Measurements from ENCODE around the gene MYO1B.

MYO1B gene

DNA sequence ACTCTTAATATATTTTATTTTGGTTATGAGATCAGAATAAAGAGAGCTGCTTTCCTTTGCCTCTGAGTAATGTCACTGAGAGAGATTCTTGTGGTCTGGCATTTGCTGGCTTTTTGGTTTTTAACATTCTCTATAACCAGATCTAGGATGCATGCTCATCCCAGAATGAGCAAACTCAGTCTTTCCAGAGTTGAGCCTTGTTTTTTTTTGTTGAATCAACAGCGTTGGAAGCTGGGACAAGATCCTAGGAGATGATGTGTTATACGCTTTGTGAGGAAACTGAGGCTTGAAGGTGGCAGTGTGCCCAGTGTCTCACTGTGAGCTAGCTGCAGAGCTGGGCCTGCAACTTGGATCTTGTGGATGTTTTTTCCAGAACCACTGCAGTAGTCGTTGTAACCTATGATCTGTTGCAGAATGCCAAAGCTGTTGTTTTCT, 19.5 kb downstream of the MYO1B start:
- no peak for DNase-seq

DNA sequence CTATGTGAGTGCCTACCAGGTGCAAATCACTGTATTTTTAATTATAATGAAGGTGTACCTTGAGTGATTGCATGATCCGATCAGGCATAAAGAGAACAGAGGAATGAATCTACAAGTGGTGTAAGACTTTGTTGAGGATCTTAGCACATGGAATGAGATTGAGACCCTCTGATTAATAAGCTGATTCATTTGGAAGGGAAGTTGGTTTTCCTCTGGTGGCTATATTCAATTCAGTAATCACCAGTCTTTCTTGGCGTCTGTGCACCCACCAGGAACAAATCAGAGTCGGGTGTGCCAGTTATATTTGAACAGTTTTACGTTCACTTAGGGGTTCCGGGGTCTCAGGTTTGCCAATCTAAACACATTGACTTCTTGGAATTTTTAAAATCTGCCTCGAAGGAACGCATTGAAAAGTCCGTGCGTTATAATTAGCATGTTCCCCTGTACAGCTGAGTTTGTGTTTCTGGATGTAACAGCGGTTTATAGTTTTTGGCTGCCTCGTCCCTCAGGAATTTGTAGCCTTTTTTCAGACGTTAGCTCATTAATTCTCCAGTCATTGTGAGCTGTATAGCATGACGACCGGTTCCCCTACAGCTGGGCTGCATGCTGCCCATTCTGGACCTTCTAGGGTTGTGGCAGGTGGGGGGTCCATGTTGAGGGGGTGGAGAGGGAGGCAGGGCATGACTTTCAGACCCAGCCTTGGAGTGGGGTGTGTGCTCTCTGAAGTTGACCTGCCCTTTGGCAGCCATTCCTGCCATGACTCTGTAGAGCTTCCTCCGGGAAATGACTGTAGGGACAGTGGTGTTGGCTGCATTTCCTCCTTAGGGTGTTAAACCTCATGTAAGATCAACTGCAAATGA, 20.3 kb downstream of the MYO1B start:
- DNase-seq: no peak

DNA sequence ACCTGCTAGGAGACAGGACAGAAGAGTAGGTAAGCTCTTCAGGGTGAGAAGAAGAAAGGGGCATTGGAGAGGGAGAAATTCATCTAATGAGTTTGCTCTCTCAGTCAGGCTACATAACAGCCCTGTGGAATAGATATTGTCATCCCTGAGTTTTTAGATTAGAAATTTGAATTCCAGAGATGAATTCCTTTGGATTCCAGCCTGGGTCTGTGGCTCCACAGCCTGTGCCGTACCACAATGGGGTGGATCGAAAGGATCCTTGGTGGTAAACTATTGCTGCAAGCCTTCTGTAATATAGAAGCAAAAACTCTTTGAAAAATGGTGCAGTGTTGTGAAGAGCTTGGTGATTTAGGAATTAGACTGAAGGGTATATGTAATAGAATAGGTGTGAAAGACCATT, 21.0 kb downstream of the MYO1B start:
- DNase-seq: no peak

DNA sequence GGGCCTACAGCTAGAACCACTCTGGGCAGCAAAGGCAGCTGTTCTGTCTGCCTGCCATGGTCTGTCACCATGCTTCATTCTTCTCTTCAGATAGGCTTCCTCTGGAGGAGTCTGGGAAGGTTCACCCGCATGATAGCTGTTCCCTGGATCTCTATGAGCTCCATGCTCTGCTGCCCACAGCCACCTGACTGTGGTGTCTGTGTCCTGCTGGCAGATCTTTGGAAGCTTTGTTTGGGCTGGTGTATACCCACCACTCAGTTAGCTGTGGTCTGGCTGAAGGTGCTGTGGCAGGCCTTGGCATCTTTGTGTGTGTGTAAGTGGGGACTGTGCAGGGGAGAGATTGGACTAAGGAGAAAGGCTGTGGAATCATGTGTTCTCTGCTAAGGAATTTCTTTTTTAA, 23.4 kb downstream of the MYO1B start:
- DNase-seq: no peak

DNA sequence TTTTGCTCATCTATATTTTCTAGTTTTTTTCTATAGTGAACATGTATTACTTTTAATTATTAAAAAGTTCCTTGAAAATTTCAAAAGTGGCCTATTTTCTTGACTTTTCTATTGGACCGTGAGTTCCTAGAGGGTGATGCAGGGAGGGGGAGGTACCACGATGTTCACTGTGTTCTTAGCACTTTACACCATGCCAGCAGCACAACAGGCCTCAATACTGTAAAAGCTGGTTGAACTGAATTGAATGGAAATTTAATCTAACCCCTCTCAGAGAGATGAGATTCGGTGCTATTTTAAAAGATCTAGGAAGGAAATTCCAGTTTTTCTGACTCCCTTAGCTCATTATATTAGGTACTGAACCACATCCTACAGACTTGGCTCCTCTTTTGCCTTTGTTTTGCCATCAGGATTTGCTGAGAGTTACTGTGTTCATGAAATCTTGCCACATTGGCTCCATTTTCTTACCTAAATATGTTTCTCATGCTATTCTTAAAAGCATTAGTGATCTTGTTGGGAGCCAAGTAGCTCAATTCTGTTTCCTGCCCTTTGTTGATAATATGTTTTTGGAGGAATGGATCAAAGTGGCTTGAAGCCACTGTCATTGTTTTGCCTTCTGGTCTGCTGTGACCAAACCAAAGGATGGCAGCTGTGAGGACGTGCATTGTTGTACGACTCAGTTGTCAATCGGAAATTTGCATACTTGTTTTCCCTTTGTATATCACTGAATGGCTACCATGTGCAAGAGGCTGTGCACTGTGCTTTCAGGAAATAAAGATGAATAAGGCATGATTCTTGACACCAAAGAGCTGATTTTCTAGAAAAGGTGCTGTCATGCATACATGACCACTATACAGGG, 25.3 kb downstream of the MYO1B start:
- DNase-seq: peak; percentile 37 to 68

DNA sequence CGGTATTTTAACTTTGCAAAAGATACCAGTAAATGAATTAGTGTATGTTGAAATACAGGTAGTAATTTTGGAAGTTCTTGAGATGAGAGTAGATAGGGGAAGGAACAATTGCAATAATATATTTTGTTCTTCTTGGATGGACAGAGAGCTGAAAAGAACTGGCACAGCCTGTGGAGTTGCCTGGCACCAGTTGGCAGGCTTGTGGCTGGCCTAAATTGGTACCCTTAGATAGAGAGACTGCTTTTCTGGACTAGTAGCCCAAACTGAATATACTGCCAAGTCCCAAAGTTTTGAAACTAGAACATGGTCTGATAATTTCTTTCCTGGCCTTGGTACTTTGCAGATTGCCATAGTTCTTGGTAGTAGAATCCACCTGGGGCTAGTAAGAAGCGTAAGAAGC, 26.9 kb downstream of the MYO1B start:
- no peak for DNase-seq

DNA sequence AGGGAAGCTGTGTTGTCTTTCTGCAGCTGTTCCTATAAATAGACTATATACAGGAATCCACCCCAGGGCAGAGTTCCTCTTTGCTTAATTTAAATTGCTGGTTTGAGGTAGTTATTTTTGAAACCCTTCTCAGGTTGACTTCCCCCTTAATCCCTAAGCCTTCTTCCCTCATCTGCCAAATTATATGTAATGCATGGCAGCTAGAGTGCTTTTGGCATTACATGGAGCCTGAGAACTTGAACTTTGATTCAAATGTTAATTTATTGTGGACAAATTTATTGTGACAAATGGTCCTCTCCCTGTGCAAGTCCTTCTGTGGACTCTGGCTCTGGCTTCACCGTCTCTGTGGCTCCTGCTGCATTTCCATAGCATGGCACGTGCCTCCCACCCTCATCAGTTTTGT, 29.2 kb downstream of the MYO1B start:
- DNase-seq: peak; percentile 18 to 42

DNA sequence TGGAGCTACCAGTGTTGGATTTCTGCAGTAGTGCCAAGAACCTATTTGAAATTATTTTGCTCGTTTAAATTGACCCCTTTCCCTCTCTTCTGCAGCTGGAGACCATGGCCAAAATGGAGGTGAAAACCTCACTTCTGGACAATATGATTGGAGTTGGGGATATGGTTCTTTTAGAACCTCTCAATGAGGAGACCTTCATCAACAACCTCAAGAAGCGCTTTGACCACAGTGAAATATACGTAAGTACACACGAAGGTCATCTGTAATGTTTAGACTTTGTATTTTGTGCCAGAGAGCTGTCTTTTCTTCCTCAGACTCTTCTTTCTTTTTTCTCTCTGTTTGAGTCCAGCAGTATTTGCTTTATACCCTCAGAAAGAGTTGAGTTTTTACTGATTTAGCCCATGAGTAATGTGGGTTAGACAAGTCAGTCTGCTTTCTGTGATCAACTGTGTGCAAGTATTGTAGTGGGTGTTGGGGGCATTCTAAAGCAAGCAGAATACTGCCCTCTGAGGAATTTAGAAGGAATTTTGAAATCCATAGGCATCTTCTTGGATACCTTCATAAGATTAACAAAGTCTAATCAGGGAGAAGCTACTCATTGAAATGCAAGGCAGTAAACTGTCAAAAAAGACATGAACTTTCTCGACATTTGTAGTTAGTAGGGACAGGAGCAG, 31.7 kb downstream of the MYO1B start:
- DNase-seq: no peak

DNA sequence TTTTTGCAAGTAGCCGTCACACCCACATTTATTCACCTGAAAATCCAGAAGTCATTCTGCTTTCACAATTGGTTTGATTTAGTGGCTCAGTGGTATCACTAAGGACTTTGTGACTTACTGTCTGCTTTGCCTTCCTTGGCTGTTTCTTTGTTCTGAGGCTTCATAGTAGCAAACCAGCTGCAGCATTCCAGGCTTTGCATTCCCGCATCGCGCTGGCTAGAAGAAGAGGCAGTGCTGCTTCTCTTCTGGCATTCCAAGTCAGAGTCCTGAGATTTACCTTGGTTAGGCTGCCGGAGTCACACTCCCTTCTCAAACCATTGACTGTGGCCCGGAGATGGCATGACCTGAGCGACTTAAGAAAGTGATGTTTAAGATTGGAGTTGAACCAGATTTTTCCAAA, 35.1 kb downstream of the MYO1B start:
- no peak for DNase-seq

DNA sequence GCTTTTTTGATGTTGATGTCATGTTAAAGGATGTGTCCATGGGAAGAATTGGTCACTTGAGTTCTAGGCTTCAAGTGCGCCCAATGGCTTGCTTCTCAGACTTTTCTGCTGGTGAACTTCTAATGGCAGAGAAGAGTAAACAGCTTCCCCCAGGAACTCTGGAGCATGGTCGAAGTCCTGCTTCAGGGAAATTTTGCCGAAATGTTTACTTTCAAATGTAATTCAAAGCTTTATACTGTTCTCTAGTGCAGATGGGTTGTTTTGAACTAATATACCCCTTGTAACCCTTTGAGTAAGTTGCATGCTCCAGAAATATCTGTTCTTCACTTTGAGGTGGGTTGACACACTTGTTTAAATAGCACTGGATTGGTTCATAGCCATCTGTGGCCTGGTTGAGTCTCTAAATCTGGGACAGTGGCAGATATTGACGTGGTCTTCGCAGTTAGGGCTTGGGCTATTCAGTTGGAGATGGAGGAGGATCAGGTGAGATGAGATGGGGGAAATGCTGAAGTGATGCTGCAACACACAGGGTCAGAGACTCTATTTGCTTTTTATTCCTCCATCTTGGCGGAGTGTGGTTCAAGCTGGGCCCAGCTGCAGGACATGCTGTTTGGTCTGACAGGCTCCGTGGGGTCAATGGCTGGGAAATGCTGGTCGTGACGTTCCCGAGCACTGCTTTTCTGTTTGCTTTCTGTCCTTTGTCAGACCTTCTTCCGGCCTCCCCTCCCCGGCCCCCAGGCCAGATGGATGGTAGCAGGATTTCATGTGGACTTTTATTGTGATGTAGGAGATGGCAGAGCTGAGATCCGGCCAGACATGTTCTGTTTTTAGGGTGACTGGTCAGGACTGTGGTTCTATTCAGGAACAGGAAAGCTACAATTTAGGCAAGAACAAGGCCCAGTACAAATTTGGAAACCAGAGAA, 35.9 kb downstream of the MYO1B start:
- DNase-seq: no peak

DNA sequence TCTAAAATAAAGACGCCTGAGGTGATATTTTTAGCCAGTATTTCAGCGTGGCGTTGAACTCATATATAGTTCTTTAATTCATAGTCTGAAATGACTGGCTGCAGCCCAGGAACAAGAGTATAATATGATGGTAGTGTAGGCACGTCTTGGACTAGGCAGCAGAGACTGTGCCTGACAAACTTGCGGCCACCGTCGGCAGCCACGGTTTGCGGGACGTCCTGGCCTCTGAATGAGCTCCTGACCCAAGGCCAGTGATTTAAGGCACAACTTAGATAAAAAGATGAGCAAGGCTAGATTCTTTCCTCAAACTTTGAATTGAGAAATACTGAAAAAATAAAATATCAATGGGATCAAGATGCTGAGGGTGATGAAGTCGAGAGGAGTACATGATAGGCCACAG, 40.0 kb downstream of the MYO1B start:
- DNase-seq: no peak

DNA sequence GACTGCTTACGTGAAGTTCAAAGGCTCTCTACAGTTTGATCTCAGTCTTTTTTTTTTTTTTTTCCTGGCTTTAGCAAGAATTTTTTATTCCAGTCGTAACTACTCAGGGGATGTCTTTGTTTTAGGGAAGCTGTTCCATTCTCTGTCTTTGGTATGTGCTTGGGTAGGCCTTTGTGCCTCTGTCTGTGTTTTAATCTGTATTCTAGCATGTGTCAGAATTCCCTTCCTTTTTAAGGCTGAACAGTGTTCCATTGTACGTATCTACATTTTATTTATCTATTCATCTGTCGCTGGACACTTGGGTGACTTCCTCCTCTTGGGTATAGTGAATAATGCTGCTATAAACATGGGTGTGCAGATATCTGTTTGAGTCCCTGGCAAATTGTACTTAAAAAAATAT, 42.6 kb downstream of the MYO1B start:
- peak; percentile 6 to 15 for DNase-seq

DNA sequence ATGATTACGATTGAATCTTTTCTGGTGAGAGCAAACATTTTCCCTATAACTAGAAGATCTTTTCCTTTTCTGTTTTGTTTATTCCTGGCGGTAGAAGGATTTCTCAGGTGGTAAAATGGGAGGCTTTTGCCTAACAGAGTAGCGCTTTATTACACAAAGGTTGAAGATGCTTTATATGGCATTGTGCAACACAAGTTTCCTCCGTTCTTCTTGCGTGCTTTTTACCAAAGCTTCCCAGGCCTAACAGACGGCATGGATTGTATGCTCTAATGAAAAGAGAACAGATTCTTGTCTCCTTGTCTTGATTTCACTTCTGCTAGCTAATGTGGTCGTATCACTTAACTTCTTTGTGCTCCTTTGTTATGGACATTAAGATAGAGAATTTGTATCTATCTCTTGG, 43.8 kb downstream of the MYO1B start:
- no peak for DNase-seq

DNA sequence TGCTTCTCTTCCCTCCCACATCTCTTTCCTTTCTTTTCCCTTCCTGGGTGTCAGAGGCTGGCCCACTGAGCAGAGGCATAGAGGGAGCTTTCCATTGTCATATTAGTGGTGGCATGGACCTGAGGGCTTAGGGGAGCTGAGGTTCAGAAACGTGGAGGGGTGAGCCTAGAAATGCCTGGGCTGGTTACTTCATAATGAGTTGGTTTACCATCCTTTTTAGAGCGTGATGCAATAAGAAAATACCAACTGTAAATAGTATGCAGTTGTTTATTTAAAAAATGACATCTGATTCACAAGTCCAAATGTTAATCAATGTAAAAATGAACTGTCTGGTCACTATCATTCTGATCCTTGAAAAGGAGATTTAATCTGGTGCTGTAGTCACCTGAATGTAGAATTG, 46.3 kb downstream of the MYO1B start:
- no peak for DNase-seq

DNA sequence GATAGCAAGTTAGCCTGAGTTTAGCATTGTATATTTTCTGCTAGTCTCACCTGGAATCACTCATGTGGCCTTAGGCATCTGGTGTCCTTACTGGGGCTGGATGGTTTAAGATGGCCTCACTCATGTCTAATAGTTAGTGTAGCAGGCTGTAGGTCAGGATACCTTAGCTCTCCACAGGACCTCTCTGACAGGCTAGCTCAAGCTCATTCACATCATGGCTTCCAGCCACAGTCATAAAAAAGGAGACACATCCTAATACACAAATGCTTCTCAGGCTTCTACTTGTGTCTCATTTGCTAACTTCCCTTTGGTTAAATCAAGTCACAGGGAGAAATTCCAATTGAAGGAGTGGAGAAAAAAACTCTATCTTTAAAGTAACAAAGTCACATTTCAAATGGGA, 47.7 kb downstream of the MYO1B start:
- no peak for DNase-seq

DNA sequence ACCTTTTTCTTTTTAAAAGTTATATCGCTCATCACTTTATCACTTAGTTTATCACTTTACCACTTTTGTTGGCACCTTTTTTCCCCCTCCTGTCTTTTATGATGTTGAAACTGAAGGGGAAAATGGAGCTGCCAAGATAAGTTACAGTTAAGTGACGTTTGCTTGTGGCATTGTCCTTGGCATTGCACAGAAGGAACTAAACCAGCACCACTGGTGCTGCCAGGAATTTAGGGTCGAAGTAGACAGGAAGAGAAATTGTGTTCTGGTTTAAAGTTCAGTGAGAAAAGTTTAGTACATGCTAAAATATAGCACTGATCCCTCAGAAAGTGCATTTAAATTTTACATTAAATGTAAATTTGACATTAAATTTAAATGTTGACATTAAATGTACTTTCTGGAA, 49.9 kb downstream of the MYO1B start:
- no peak for DNase-seq

DNA sequence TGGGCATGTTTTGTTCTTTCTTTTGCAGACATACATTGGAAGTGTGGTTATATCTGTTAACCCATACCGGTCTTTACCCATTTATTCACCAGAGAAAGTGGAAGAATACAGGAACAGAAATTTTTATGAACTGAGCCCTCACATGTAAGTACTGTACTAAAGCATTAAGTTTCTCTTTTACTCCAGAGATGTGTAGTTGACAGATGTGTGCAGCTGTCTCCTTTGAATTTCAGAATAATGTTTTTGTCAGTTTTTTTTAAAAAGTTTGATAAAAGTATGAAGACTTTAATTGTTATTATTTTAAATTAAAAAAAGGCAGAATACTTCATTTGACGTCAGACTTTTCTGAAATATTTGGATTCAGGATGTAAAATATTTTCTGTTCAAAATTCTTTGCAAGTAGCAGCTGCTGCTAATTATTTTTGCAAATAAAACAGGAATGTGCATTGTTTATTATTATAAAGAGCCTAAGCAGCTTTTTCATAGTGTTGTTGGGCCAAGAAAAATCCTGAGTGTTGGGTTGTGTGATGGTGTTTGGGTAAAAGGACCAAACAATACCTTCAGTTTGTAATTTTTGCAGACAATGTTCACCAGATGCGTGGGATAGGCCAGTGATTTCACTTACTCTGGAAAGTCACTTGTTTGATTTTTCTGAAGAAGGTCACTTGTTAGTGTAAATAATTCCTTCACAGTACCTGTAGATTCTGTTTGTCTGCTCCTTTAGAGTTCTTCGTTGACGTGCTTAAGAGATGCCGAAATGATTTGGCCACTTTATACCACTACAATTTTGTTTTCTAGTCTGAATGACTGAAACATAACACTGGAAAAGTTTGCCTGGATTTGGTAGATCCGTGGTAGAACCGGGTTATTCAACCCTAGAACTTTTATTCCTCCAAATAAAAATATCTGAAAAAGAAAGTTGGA, 51.1 kb downstream of the MYO1B start:
- DNase-seq: no peak

DNA sequence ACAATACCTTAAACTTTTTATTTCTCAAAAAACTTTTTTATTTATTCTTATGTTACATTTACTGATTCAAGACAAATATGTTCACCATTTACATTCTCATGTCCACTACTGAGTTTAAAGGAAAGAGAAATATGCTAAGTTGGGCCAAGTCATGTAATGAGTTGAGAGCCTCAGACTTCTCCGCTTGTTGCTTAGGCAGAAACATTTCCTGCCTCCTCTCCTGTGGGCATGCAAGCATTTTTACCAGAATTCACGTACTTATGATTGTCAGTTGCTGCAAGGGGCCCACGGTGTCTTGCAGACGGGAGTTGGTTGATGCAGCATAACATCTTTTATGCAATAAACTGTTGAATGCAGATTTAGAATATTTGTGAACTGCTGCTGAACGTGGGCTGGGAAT, 51.8 kb downstream of the MYO1B start:
- no peak for DNase-seq

DNA sequence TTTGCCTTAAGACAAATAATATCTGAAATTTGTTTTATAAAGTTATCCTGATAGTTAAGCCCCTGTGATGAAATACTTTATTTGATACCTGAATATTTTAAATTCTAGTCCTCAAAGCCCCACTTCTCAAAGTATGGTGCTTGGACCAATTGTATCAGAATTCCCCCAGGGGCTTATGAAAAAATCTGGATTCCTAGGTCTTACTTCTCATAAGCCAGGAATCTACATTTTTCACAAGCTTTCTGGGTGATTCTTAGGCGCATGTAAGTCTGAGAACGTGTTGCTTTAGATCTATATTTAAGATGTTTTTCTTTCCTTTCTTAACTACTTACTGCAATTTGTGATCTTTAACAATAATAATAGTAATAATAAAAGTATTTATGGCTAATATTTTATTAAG, 53.1 kb downstream of the MYO1B start:
- no peak for DNase-seq

DNA sequence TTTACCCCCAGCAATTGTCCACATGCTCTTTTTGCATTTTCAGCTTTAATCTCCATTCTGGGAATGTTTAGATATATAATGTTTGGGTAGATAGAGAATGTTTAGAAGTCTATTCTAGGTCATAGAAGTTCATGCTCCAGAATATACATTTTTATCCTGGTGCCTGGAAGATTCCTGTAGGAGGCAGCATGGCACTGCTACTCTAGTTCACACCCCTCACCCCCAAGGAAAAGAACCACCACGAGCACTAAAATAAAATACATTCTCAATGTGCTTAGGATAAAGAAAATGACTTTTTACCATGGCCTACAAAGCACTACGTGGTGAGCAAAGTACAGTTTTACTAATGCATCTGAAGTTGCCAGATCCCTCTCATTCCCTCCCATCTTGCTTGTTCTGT, 53.8 kb downstream of the MYO1B start:
- DNase-seq: peak in 1 of 2 experiments; percentile 5

DNA sequence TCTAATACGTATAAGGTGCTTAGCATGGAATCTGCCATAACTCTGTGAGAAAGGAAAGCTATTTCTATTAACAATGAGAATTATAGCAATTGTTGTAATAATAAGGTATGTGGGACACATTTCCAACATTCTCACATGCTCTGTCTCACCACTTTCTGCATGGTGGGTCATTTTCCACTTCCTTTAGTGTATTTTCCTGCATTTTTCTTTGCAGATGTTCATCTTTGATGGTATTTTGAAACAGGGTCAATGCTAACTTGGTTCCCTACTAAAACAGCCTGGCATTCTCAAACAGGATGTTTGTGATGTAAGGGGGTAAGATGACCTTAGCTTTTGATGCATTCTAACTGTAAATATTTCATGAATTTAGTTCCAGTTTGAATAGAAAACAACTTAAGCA, 54.7 kb downstream of the MYO1B start:
- no peak for DNase-seq

All from NCI-H526 (cell line).